ENCODE data around the gene COPRS. TPM values are rescaled to one million over a fixed set of nuclear protein-coding genes. Genes with fewer than 3 reads are reported as not detected.
"Not testable (repeated sequence)": the region's sequence is repeated elsewhere in the genome, so short reads cannot be mapped to it uniquely, and the experiment has no call there.

The COPRS gene
- total RNA-seq, 1 donor from 2014 or later = 62.7 TPM

GRCh38 chr17:31845291-31845690 is 13.8 kb downstream of the COPRS start:
- DNase-seq (ENCODE audit: low read depth in 2 of 2) = no peak

GRCh38 chr17:31843070-31843745 is 15.8 kb downstream of the COPRS start:
- DNase-seq (ENCODE audit: low read depth in 2 of 2) = peak; percentile 80 to 88

- peak; percentile 73 to 90 for DNase-seq (ENCODE audit: low read depth in 2 of 2)
Observed at GRCh38 chr17:31842195-31843069, 16.6 kb downstream of the COPRS start.

- DNase-seq (ENCODE audit: low read depth in 2 of 2) = no peak
Observed at GRCh38 chr17:31841850-31842194, 17.2 kb downstream of the COPRS start.

- no peak for DNase-seq (ENCODE audit: low read depth in 2 of 2)
Observed at GRCh38 chr17:31838636-31839225, 20.3 kb downstream of the COPRS start.

- no peak for DNase-seq (ENCODE audit: low read depth in 2 of 2)
Observed at GRCh38 chr17:31835984-31836383, 23.1 kb downstream of the COPRS start.

- DNase-seq (ENCODE audit: low read depth in 2 of 2) = no peak
Observed at GRCh38 chr17:31834448-31834847, 24.6 kb downstream of the COPRS start.

GRCh38 chr17:31832746-31833145 is 26.3 kb downstream of the COPRS start:
- DNase-seq (ENCODE audit: low read depth in 2 of 2) = no peak

- DNase-seq (ENCODE audit: low read depth in 2 of 2) = peak in 1 of 2 donors; percentile 20
Observed at GRCh38 chr17:31830971-31831858, 27.8 kb downstream of the COPRS start.

GRCh38 chr17:31829649-31830048 is 29.4 kb downstream of the COPRS start:
- DNase-seq (ENCODE audit: low read depth in 2 of 2) = no peak

- DNase-seq (ENCODE audit: low read depth in 2 of 2) = not testable (repeated sequence)
Observed at GRCh38 chr17:31828955-31829354, 30.1 kb downstream of the COPRS start.

GRCh38 chr17:31825961-31826691 is 32.9 kb downstream of the COPRS start:
- peak; percentile 78 to 85 for DNase-seq (ENCODE audit: low read depth in 2 of 2)

- peak; percentile 32 to 69 for DNase-seq (ENCODE audit: low read depth in 2 of 2)
Observed at GRCh38 chr17:31824766-31825360, 34.2 kb downstream of the COPRS start.

GRCh38 chr17:31823014-31823413 is 36.0 kb downstream of the COPRS start:
- DNase-seq (ENCODE audit: low read depth in 2 of 2) = no peak

GRCh38 chr17:31820691-31821435 is 38.2 kb downstream of the COPRS start:
- DNase-seq (ENCODE audit: low read depth in 2 of 2) = peak; percentile 67 to 93

- no peak for DNase-seq (ENCODE audit: low read depth in 2 of 2)
Observed at GRCh38 chr17:31819578-31819977, 39.5 kb downstream of the COPRS start.

GRCh38 chr17:31818863-31819262 is 40.2 kb downstream of the COPRS start:
- DNase-seq (ENCODE audit: low read depth in 2 of 2) = not testable (repeated sequence)

GRCh38 chr17:31815212-31815730 is 43.8 kb downstream of the COPRS start:
- no peak for DNase-seq (ENCODE audit: low read depth in 2 of 2)

GRCh38 chr17:31811101-31811500 is 47.9 kb downstream of the COPRS start:
- DNase-seq (ENCODE audit: low read depth in 2 of 2) = peak; percentile 43 to 85

Measured in lung microvascular endothelial cell (primary cell).